Right ventricle myocardium superior (tissue), 1 donor: ENCODE measurements around the gene AURKB. TPM values are rescaled to one million over a fixed set of nuclear protein-coding genes. Genes with fewer than 3 reads are reported as not detected.

Source experiments
- ATAC-seq: fragments of 200-7000 bp; cut with Tn5 transposase; one replicate; pipeline ENCODE4 v1.9.1; 2020; ENCODE audit warnings: mild to moderate bottlenecking; ENCODE audit not compliant: poor library complexity
- DNase-seq: peaks from one replicate; pipeline ENCODE4 v3.0.0-alpha.2; 2020
- intact Hi-C: fragments of 100-400 bp; cut with DNase I; formaldehyde crosslinking; loops from one replicate; pipeline ENCODE4 v1.11.2; 2022
- total RNA-seq: library from RNA; stranded (reverse); fragmentation: NEBNext Ultra II Directional; extraction: Animal tissue kit (Norgen Biotek cat#: 25700); gene quantifications from one replicate; pipeline ENCODE4 v1.2.1, GENCODE V29; 2021
- donor health status: DM: no; HTN: yes; CAD: no; lungs with severe emphysema.

The AURKB gene
- total RNA-seq, 1 donor from 2014 or later = 0.56 TPM

DNA sequence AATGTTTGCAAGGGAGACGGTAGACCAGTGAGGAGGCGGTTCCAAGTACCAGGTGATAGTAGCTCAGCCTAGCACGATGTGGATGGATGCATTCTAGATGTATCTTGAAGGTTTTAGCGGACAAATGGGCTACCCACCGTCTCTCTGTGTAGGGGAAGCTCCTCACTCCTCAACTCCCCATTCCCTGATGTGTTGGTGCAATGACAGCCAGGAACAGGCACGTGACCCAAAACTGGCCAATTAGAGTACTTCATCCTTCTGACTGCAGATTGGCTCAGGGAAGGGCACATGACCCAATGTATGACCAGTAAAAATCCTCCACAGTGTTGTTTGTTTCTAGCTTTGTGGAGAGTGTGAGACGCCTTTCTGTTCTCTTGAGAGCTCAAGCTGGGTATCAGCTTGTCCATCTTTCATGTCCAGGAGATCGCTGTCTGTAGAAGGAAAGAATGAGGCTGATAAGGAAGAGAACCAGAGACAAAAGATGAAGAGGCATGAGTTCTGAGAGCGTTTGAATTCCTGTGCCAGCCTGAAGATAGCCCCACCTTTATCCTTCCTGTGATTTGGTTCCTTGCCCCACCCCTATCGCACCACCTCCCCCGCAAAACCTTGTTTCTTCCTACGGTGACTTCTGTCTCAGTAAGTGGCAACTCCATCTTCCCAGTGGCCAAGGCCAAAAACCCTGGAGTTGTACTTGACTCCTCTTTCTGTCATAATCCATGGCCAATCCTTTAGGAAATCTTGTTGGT is 18.1 kb downstream of the AURKB start:
- DNase-seq (peak; percentile 85), ATAC-seq (peak; percentile 55)
- intact Hi-C loops = no loop called here

DNA sequence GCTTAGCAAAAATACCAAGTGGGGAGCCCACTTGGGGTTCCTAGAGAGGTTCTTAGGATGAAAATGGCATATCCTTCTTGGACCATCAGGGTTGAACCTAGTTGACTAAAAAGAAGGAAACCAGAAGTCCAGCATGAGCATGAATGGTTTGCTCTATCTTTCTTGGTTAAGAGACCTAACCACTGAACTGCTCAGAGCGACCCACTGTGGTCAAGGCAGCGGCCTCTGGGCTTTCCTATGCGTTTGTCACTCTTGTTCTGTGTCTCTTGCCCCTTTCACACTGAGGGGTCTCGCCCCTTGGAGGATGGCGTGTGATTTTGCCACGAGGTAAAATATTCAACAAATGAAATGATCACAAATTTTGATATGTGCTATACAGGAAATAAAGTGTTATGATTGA is 19.9 kb downstream of the AURKB start:
- ATAC-seq (no peak), DNase-seq (peak; percentile 34)
- intact Hi-C loops = no loop called here

DNA sequence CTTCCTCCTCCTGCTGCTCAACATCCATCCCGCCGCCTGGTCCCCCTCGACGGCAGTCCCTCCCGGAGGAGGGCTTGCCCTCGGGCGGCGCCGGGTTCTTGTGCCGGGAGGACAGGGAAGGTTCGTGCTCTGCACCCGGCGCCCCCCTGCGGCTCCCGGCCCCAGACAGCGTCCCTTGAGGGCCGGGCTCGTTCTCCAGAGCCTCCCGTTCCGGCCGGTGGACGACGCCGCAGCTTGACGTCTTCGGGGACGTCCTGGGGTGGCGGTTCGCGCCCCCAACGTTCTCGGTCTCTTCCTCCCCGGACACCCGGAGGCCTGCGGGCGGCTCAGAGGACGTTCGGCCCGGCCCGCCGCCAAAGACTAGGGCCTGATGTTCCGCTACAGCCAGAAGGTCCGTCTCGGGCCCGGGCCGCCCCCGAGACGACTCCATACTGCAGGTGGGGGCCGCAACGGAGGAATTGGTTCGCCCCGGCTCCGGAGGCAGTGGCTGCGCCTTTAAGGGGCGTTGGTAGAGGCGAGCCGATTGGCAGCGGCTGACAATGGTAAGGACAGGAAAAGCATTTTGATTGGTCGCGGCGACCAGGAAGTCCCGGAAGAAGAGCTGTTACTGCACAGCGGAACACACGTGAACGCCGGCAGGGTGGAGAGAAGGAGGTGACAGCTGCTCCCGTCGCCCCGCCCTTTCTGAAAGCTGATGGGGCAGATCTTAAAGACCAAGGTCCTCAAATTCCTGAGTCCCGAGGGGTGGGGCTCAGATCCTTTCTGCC is 20.5 kb downstream of the AURKB start, which contains the start of gene BORCS6:
Gene BORCS6 (minus strand): TSS at position 470 of the 767 bp plus-strand sequence. CDS start 40 bp downstream, at position 430.
- ATAC-seq (peak; percentile 68), DNase-seq (peak; percentile 98)
- intact Hi-C loops = no loop called here

DNA sequence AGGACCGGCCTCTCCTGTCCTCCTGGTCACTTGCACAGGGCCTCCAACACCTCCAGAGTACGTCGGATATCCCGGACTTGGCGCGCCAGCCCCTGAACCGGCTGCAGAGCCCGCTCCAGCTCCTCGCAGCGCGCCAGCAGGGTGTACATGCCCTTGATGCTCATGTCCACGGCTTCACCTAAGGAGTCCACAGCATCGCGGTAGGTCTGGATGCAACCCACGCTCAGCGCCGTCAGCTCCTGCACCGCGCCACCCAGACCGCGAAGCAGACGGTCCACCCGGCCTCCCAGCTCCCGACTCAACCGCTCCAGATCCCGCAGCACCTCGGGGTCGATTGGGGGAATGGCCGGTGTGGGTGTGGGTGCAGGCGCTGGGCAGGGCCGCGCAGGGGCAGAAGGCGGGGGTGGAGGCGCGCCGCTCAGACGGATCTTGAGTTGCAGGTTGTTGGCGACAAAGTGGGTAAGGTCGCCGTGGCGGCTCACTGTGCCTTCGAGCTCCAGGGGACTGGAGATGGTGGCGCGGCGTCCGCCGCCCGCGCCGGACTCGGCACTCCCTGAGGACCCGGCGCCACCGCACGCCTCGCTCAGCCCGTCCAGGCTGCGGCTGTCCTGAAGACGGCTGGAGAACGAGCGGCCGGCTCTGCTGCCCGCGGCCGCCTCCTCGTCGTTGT is 21.2 kb downstream of the AURKB start:
- DNase-seq = peak; percentile 50
- intact Hi-C loops = no loop called here
- no peak for ATAC-seq

DNA sequence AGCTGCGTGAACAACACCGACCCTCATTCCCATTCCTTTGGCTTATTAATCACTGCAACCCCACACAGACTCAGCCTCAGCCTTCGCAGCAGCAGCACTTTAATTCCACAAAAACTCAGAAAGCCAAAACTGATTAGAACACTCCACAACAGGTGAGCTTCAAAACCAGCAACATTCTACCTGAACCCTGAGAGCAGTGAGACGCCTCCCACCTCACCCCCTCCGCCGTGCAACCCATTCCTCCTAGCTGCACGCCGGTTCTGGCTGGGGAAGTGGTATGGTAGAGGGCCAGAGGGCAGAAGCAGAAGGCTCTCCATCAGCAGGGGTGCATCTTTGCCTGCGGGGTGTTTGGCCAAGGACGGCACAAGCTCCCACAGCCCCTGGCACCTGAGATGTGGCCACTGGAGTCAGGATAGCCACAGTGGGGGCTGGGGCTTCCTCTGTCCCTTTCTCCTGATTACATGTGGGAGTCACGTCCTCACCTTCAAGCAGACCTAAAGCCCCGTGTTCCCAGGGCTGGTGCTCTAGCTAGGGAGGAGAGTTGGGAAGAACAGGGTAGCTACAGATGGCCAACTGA is 22.0 kb downstream of the AURKB start:
- intact Hi-C loops = no loop called here
- ATAC-seq = no peak
- DNase-seq = peak; percentile 42

DNA sequence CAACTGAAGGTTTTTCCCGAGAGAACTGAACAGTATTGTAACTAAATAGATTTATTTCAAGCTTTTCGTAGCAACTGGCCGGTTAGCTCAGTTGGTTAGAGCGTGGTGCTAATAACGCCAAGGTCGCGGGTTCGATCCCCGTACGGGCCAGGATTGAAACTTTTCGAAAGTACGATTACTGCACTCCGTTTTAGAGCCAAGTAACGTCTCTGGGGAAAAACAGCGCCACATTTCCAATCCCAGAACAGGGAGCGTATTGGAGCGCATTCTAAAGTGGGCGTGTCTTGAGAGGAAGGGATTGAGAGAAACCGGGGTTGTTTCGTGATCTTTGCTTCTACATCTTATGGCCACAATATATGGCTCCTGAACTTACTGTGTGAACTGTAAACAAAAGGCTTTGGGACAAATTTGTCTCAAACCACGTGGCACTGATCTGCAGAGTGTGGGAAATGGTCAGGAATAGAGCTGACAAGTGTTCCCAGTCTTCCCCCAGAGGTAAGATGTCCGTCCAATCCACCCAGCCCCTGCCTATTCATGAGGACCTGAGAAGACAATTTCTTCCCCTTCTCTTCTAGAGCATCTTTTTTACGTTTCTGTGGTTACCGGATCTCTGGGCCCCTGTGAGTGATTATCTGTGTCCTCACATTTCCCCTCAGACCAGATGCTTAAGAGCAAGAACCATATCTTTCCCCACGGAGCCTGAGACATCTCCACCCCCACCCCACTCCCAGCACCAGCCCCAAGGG is 22.7 kb downstream of the AURKB start:
- intact Hi-C loops = loop anchor here (2.0 kb wide), 2 partner anchors 33 to 69 kb away; partner anchors contain the start of gene ALOXE3
- ATAC-seq (peak; percentile 64), DNase-seq (peak; percentile 93)

DNA sequence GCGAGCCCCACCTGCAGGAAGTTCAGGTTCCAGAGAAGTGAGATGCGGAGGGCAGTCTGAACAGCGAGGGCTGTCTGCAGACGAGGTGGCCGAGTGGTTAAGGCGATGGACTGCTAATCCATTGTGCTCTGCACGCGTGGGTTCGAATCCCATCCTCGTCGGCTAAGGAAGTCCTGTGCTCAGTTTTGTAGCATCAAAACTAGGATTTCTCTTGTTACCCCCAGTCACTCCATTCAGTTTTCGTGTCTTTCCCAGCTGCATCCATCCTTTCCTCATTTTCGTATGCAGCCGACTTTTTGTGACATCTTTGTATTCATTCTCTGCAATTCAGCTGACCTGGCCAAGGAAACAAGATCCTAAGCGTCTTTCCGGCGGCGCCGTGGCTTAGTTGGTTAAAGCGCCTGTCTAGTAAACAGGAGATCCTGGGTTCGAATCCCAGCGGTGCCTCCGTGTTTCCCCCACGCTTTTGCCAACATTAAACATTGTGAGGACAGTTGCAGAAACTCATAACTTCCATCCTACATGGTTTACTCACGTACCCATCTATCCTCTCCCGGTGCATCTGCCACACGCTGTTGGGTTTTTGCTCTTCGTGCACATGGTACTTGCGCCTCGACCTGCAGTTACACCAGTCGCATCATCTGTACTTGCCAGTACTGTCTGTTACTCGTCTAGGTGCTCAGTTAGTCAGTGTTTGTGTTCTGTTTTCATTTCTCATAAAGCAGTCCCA is 23.4 kb downstream of the AURKB start:
- intact Hi-C loops = loop anchor here (2.0 kb wide), 2 partner anchors 34 to 68 kb away; partner anchors contain the start of gene ALOXE3
- DNase-seq (peak; percentile 94), ATAC-seq (peak; percentile 70)

DNA sequence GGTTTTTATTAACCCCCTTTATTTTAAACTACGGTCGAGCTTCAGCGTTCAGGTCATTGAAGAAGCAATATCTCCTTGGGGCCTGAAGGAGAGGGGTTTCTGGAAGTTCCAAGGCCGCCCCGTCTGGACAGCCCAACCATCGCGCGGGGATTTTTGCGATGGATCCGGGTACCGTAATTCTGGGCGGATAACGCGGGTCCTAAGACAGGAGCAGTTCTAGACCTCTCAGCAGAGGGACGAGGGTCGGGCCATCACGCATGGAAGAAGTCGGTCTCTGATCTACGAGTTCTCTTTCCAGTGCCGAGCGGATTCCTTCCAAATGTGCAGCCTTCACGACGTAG is 24.0 kb downstream of the AURKB start:
- ATAC-seq (peak; percentile 0), DNase-seq (no peak)
- intact Hi-C loops = loop anchor here (2.0 kb wide), 2 partner anchors 34 to 68 kb away; partner anchors contain the start of gene ALOXE3

DNA sequence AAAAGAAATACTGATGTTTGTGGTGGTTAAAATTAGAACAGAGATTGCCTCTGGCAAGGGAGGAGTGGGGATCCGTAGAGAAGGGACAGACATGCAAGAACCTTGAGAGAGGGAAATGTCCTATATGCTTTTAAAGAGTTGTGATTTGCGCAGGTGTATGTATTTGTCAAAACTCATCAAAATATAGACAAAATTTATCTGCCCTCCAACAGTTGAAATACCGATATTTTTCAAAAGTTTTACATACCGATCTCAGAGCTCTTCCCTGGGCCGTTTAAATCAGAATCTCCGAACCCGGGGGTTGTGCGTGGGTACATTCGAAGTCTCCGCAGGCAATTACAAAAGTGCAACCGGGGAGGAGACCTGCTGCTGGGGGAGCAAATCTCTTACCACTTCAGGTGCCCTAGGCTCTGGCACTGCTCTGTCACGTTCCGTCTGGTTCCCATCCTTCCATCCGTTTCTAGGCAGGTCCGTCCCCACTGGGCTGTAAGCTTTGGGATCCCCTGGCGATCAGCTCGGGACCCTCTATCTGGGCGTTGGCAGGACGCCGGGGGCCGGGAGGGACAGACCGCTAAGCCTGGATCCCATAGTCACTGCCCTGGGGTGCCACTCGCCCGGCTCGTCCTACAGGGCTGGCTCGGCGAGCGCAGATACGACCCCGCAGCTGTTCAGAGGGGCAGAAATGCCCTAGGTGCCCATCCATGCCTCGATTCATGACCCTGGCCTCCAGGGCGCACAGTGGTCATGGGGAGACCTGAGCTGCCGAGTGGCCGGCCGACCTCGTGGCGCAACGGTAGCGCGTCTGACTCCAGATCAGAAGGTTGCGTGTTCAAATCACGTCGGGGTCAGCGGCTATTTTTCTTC is 24.6 kb downstream of the AURKB start:
- intact Hi-C loops = loop anchor here (2.0 kb wide), 2 partner anchors 35 to 67 kb away; partner anchors contain the start of gene ALOXE3
- peak; percentile 92 for DNase-seq
- peak; percentile 60 for ATAC-seq

DNA sequence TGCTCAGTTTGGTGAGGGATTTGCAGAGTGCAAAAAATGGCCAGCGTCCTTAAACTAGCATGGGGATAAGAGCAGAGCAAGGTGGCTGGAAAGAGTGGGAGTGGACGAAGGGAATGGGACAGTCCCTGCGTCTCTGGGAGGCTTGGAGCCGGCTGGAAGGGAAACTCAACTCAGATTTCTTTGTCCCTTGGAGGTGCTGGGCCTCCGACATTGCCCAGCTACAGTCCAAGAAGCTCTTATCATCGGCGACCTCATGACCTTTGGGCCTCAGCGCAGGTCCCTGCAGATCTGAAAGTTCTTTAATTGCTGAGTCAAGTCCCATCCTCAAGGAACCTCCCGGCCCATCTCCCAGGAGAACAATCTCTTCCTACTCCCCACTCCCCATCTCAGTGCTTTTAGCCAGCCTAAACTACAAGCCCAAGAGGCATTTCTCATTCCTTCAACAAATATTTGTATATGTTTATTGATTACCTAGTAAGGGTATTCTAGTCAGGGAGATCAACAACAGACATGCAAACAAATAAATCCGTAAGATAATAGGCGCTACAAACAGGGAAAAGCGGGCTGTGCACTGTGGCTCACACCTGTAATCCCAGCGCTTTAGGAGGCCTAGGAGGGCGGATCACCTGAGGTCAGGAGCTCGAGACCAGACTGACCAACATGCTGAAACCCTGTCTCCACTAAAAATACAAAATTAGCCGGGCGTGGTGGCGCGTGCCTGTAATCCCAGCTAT is 33.2 kb downstream of the AURKB start:
- no peak for ATAC-seq
- intact Hi-C loops = no loop called here
- peak; percentile 17 for DNase-seq

DNA sequence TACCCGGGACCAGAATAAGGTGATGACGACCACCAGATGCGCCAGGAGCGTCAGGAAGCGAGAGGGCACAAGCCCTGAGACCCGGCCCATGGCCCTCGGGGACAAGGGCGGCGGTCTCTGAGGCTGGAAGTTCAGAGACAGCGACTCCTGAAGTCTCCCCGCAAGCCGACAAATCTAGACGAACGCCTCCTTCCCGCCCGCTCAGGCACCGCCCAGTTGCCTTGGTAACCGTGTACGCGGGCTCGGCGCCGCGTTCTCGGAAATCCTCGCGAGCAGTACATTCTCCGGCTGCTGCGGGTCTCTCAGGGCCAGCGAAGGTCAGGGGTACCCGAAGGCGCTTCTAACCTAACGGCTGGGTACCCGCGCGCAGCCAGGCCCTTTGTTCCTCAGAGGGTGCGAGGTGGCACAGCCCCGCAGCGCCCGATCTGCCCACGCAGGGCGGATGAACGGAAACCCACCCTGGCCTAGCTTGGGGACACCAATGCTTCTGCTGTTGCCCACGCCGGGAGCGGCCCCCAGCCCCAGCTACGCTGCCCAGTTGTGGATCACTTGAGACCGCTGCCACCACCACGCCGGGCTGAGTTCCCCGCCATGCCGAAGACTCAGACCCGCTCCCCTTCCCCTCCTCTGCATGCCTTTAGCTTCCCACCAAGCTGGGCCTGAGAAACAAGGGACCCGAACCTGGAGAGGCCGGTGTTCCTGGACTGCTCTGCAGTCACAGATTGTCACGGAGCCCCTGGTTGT is 34.0 kb downstream of the AURKB start, which contains the start of gene TMEM107:
Gene TMEM107 (minus strand): TSS at position 184 of the 744 bp plus-strand sequence. CDS start 94 bp downstream, at position 90.
- ATAC-seq = peak; percentile 83
- peak; percentile 94 for DNase-seq
- intact Hi-C loops = no loop called here

DNA sequence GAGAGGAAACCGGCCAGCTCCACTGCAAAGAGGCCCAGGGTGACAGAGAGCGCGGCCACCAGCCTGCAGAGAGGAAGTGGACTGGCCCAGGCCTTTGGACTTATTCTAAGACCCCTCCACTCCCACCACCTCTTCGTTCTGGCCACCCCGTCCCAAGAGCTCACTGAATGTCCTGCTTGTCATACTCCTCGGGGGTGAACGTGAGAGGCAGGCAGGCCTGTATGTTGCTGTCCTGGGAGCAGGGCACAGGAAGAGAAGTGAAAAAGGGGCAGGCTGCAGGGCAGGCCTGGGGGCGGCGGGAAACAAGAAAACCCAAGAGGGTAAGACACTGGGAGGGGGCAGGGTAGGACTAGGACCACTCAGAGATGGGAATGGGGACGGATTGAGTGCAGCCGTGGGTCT is 34.6 kb downstream of the AURKB start:
- ATAC-seq (peak; percentile 1), DNase-seq (peak; percentile 55)
- intact Hi-C loops = no loop called here

DNA sequence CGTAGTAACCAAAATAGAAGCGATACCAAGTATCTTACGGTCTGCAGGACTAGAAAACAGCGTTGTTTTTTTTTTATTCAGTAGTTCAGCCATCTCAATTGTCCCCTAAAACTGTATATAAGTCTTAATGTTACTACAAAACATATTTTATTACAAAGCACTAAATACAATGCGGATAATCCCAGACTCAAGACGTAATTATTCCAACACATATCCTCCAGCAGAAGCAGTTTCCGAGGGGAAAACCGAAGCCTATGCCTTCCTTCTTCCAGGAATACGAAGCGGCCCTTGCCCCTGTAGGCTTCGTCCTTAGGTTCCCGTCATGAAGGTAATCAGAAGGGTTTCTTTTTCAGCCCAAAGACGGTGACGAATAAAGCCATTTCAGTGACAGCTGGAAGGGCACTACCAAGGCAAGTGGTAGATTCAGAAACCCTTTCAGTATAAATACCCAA is 36.5 kb downstream of the AURKB start:
- intact Hi-C loops = no loop called here
- DNase-seq (peak; percentile 14), ATAC-seq (no peak)

DNA sequence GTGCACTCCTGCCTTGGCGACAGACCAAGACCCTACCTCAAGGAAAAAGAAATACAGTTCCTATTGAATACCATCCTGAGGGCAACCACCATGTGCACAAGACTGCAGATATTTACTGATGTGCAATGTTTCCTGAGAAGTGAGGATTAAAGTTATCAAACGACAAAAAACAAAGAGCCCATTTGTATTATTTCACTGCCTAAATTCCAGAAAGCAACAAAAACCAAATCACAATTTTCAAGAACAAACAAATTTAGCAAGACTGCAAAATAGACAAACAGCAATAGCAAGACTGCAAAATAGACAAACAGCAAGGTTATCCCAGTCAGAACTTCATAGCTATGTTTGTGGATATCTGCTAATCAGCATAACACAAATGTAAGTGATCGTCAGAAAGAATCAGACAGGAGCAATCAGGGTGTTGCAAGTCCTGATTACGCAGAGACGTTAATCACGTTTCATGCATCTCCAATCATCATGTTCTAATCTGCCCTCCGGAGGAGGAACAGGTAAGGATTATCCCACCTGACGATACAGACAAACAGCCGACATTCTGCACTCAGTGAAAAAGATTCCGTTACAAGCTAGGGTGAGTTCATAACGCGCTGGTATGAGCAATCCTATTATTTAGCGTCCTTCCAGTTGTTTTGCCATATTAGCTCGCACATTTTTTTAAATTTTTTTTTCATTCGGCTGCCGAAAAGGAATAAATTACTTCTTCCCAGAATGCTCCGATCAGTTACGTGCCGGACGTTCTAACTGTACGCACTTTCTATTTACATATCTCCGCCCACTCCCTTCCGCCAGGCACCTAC is 37.1 kb downstream of the AURKB start:
- DNase-seq (peak; percentile 80), ATAC-seq (peak; percentile 90)
- intact Hi-C loops = no loop called here
